ENCODE results near the gene NUSAP1. TPM values are rescaled to one million over a fixed set of nuclear protein-coding genes. Genes with fewer than 3 reads are reported as not detected.

NUSAP1 gene
- total and polyA plus RNA-seq, 10 of the 15 experiments (the other 5 are each of a cell fraction or from before 2014, with no cell fraction given): 158 to 315 (median 229) TPM

- no peak for TF ChIP-seq E2F8 (IDR thresholded peaks at IDR 0.05; ENCODE audit: low read depth, partially characterized antibody)
- no peak for TF ChIP-seq POU2F2 (IDR thresholded peaks at IDR 0.05; ENCODE audit: borderline replicate concordance, low read depth, low read length)
Observed at GRCh38 chr15:41288464-41288863, 44.2 kb upstream of the NUSAP1 start (continued).

- Histone ChIP-seq H3K27me3 (replicated peaks in 1 of 2; ENCODE audit: control insufficient read depth in 2 of 2, insufficient read depth in 2 of 2, low read length in 1 of 2) (no peaks in the 10 kb centered on the region), H3K27ac (ENCODE audit: control insufficient read depth, insufficient read depth) (no peak overlapping the region), H3K36me3 (ENCODE audit: control insufficient read depth in 2 of 2, insufficient read depth in 2 of 2, low read length in 1 of 2) (peaks cover 3 to 27% of the 10 kb centered on the region in 2 experiments), H3K4me1 (ENCODE audit: control insufficient read depth, insufficient read depth, low read length) (peaks cover 13% of the 10 kb centered on the region), H3K4me2 (ENCODE audit: control insufficient read depth, insufficient read depth) (no peak overlapping the region), H3K4me3 (no peak overlapping the region), H3K79me2 (ENCODE audit: control insufficient read depth, insufficient read depth, low read length) (peaks cover 32% of the 10 kb centered on the region), H3K9ac (ENCODE audit: control insufficient read depth, insufficient read depth, low read length) (no peak overlapping the region), H2AFZ (ENCODE audit: control insufficient read depth, low read depth, low read length) (no peak overlapping the region), H4K20me1 (ENCODE audit: control insufficient read depth, insufficient read depth) (no peaks in the 10 kb centered on the region), H3K9me3 (replicated peaks; ENCODE audit: control insufficient read depth, insufficient read depth, low read length) (peaks cover 2% of the 10 kb centered on the region)
- DNase-seq (ENCODE audit: low read depth, low spot score) (no peak), ATAC-seq (no peak), FAIRE-seq (no peak)
- in situ Hi-C loops (cut with MboI): no loop called here
- 82% methylated on average over 2 of the region's 2 CpGs for WGBS (ENCODE audit: insufficient coverage, insufficient replicate concordance, low lambda C conversion rate, missing lambda C conversion rate)
- ChIA-PET CTCF (interaction anchor here (0.6 to 3.8 kb wide), 3 partner anchors 42 to 207 kb away, joined by 3 to 16 read pairs (median 3); partner anchors contain the start of genes CHP1, NUSAP1 and OIP5), SMC1A (ENCODE audit: uncharacterized antibody, unreplicated experiment) (interaction anchor here (1.1 to 1.9 kb wide), 3 partner anchors 39 to 143 kb away, joined by 3 to 4 read pairs (median 3); no protein-coding TSS in a partner anchor), RAD21 (ENCODE audit: unreplicated experiment) (interaction anchor here (0.6 kb wide), 1 partner anchor 208 kb away, joined by 3 read pairs; no protein-coding TSS in a partner anchor), POLR2A (interaction anchor here (0.6 to 2.7 kb wide), 4 partner anchors 37 to 1199 kb away, joined by 3 to 11 read pairs (median 3); partner anchors contain the start of genes NUSAP1 and OIP5)
- no TSS peak for BruUV-seq (replicated peaks)
- intact Hi-C loops (cut with micrococcal nuclease; ENCODE audit: unreplicated experiment): loop anchor here (2.0 kb wide), 1 partner anchor 43 kb away; the partner anchor contains the start of genes NUSAP1 and OIP5
- no peak for TF ChIP-seq PAX8 (IDR thresholded peaks at IDR 0.05)
- no peak for TF ChIP-seq NR2C2 (IDR thresholded peaks at IDR 0.05; ENCODE audit: borderline replicate concordance, control insufficient read depth, insufficient read length, low read depth)
- TF ChIP-seq IRF4 (IDR thresholded peaks at IDR 0.05; ENCODE audit: low read depth, low read length): no peak
- no peak for TF ChIP-seq E4F1 (IDR thresholded peaks at IDR 0.05; ENCODE audit: borderline replicate concordance, partially characterized antibody)
- no peak for TF ChIP-seq MTA2 (IDR thresholded peaks at IDR 0.05; ENCODE audit: low read depth)
- TF ChIP-seq REST (IDR thresholded peaks at IDR 0.05; ENCODE audit: low read depth, low read length): no peak
- TF ChIP-seq BCL11A (IDR thresholded peaks at IDR 0.05; ENCODE audit: low read depth, low read length): no peak
- TF ChIP-seq E2F8 (IDR thresholded peaks at IDR 0.05; ENCODE audit: low read depth, partially characterized antibody): no peak
- no peak for TF ChIP-seq ZNF24 (IDR thresholded peaks at IDR 0.05)
Observed at GRCh38 chr15:41289953-41290352, 42.7 kb upstream of the NUSAP1 start.

Data from GM12878 (cell line).